Dermis microvascular lymphatic vessel endothelial cell (primary cell): Measurements from ENCODE around the gene EVI5. TPM values are rescaled to one million over a fixed set of nuclear protein-coding genes. Genes with fewer than 3 reads are reported as not detected.
"Not testable (repeated sequence)": the region's sequence is repeated elsewhere in the genome, so short reads cannot be mapped to it uniquely, and the experiment has no call there.

ENCODE experiments used
- DNase-seq, 2 donors: peaks; one replicate each; pipeline versions ENCODE4 v3.0.0 to v3.0.0-alpha.2; 2010; ENCODE audit warnings: low read depth in 2 of 2
- total RNA-seq: library from RNA; depleted of rRNA; stranded (reverse); fragments of >200 nt; gene quantifications from 2 replicates; pipeline ENCODE4 v1.2.1, GENCODE V29; 2014

The EVI5 gene
- total RNA-seq, 1 donor from 2014 or later = 19.4 TPM

GRCh38 chr1:92527670-92528069, 257.2 kb downstream of the EVI5 start:
- DNase-seq = no peak

DNA sequence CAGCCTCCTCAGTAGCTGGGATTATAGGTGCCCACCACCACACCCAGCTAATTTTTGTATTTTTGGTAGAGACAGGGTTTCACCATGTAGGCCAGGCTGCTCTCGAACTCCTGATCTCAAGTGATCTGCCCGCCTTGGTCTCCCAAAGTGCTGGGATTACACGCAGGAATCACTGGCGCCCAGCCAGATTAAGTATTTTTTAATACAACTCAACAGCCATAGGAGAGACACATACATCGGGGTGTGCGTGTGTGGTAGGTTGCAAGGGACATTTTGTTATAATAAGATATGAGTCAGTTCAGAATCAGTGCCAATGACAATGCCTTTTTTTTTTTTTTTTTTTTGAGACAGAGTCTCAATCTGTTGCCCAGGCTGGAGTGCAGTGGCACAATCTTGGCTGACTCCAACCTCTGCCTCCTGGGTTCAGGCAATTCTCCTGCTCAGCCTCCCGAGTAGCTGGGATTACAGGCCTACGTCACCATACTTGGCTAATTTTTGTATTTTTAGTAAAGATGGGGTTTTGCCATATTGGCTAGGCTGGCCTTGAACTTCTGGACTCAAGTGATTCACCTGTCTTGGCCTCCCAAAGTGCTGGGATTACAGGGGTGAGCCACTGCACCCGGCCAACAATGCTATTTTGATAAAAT, 259.8 kb downstream of the EVI5 start:
- not testable (repeated sequence) for DNase-seq

DNA sequence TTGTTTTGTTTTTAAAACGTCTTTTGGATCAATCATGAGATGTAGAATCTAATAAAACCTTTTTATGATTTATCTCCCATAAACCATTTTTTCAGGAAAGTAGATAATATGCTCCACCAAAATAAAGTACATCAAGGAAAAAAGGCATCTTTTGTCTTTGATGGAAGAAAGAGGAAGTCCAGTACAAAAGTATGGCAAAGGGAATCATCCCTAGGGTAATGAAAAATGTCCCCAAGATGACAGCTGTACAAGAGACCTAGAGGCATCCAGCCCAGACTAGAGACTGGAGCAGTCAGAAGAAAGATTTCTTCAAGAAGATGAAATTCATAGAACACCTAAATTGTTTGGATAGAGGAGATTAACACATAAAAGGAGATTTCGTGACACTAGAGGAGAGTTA, 265.9 kb downstream of the EVI5 start:
- no peak for DNase-seq

GRCh38 chr1:92516574-92516973, 268.3 kb downstream of the EVI5 start:
- DNase-seq = no peak

DNA sequence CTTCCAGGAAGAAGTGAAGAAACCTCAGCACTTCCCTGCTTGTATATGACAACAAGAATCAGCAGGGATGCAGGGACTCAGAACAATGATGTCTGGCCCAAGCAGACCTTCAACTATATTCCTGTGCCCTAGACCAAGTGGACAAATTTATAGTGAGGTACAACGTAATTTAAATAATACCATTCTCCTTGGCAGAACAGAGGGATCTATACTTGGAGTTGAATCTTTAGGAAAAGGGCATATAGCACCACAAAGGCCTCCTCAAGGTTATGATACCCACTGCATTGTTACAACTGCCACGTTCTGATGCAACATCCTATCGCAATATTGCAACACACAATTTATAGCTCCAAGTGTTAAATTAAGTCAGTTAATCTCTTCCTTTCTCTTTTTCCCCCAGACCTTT, 269.1 kb downstream of the EVI5 start:
- no peak for DNase-seq

GRCh38 chr1:92511541-92511940, 273.4 kb downstream of the EVI5 start:
- no peak for DNase-seq

- DNase-seq = no peak
Measured at GRCh38 chr1:92509619-92510018, 275.3 kb downstream of the EVI5 start.

GRCh38 chr1:92505015-92505692, 279.8 kb downstream of the EVI5 start:
- no peak for DNase-seq

GRCh38 chr1:92504291-92505014, 280.5 kb downstream of the EVI5 start:
- DNase-seq = no peak

- no peak for DNase-seq
Measured at GRCh38 chr1:92503926-92504285, 281.0 kb downstream of the EVI5 start.

GRCh38 chr1:92503043-92503925, 281.6 kb downstream of the EVI5 start:
- no peak for DNase-seq

- no peak for DNase-seq
Measured at GRCh38 chr1:92502247-92502646, 282.7 kb downstream of the EVI5 start.

- DNase-seq = no peak
Measured at GRCh38 chr1:92500552-92500951, 284.4 kb downstream of the EVI5 start.

GRCh38 chr1:92495392-92496063, 289.4 kb downstream of the EVI5 start:
- no peak for DNase-seq

DNA sequence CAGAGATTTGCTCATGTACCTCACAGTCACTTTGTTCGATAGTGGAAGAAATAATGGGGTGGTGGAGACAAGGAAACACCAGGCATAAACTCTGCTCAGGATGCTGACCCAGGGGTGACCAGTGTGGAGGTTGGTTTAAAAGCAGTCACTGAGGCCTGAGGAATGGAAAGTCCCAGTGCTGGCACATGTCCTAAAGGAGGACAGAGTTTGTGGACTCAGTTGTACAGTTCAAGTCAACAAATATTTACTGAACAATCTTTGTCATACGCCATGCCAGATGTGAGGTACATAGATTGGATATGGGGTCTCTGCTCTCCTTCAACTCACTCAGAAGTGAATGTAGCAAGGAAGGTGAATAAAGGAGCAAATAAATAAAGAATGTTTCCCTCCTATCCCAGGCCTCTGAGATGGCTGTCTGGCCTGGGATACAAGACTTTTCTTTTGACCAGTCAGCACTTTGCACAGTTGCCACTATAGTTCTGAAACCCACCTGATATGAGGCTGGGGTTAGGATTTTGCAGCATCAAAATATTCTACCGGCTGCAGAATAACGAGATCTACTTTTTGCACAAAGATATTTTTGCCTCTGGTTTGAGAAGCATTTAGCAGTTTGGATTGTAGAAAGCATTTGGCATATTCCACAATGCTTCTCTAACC, 290.3 kb downstream of the EVI5 start:
- no peak for DNase-seq

DNA sequence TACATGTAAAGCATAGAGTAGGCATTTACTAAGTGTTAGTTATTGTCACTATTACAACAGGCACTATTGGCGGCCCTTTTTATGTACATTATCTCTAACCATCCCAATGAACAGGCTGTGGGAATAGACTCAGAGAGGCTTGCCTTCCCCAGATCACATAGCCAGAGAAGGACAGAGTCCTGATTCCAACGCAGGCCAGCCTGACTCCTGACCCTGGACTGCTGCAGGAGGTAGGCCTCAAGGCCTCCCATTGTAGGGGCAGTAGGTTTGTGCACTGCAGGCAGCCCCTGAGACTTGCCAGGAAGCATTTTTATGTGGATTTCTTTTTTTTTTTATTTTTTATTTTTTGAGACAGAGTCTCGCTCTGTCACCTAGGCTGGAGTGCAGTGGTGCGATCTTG, 291.8 kb downstream of the EVI5 start:
- DNase-seq = no peak

DNA sequence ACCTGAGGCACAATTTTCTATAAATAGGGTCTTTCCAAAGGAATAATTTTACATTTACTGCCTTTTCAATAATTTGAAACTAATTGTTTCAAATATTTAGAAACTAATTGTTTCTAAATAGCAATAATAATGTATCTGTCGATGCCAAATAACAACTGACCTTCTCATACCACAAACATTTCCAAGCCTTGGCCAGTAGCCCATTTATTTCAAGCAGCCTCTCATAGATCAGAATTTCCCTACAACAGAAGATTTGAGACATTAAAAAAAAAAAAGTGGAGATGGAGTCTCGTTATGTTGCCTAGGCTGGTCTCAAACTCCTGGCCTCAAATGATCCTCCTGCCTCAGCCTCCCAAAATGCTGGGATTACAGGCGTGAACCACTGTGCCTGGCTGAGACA, 296.1 kb downstream of the EVI5 start:
- no peak for DNase-seq

DNA sequence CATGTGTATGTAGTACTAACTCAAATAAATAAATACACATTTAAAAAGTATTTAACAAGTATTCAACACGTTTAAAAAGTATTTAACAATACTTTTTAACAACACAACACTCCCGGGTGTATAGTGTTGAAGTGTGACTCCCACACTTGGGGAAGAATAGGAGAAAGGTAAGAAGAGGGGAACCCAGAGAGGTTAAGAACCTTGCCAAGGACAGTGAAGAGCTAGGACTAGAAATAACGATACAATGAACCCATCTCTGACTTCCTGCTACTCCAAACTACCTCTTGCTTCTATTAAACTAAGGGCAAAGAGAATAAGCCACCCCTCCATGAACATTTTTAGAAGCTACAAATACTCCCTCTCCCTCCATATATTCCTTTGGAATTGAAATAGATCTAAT, 296.5 kb downstream of the EVI5 start:
- no peak for DNase-seq

DNA sequence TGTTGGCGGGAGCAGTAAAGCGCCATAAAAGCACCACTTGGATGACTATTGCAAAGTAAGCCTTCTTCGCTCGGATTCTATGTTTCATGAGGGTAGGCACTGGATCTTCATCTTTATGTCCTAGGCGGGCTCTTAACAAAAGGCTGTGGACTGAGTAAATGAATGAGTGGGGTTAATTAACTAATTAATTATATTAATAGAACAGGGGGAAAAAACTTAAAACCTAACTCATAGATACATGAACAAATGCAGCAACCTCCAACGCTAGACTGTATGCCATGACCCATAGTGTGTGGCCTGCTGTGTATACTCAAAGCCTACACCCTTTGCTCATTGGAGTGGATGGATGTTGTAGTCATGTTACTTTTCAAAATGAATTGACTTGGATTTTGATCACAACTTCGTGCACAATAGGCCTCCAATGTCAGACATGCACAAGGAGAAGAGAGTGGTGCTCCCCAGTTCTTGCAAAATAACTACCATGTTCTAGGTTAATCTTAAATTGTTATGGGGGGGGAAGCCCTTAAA, 297.8 kb downstream of the EVI5 start:
- DNase-seq = no peak

- no peak for DNase-seq
Measured at GRCh38 chr1:92486251-92487077, 298.4 kb downstream of the EVI5 start, which contains the start of gene GFI1. GFI1 (minus strand) TSS chr1:92486925; CDS start chr1:92483487, 3,438 bp downstream.
